Measurements from ENCODE around the gene NUAK1.

NUAK1 gene

GRCh38 chr12:106131676-106132075 is 7.1 kb downstream of the NUAK1 start:
- DNase-seq (ENCODE audit: low read depth in 1 of 2, low spot score in 1 of 2), result no peak

- no peak for DNase-seq (ENCODE audit: low read depth in 1 of 2, low spot score in 1 of 2)
These were observed 8.2 kb downstream of the NUAK1 start for GRCh38 chr12:106130474-106131113.

- no peak for DNase-seq (ENCODE audit: low read depth in 1 of 2, low spot score in 1 of 2)
These were observed 10.0 kb downstream of the NUAK1 start for GRCh38 chr12:106128585-106129328.

- DNase-seq (ENCODE audit: low read depth in 1 of 2, low spot score in 1 of 2), result no peak
These were observed 11.2 kb downstream of the NUAK1 start for GRCh38 chr12:106127338-106128126.

- no peak for DNase-seq (ENCODE audit: low read depth in 1 of 2, low spot score in 1 of 2)
These were observed 12.1 kb downstream of the NUAK1 start for GRCh38 chr12:106126441-106127337.

- DNase-seq (ENCODE audit: low read depth in 1 of 2, low spot score in 1 of 2), result no peak
These were observed 13.2 kb downstream of the NUAK1 start for GRCh38 chr12:106125351-106126095.

GRCh38 chr12:106123551-106124081 is 15.1 kb downstream of the NUAK1 start:
- no peak for DNase-seq (ENCODE audit: low read depth in 1 of 2, low spot score in 1 of 2)

- no peak for DNase-seq (ENCODE audit: low read depth in 1 of 2, low spot score in 1 of 2)
These were observed 15.6 kb downstream of the NUAK1 start for GRCh38 chr12:106123110-106123509.

- DNase-seq (ENCODE audit: low read depth in 1 of 2, low spot score in 1 of 2), result no peak
These were observed 16.8 kb downstream of the NUAK1 start for GRCh38 chr12:106122004-106122403.

- no peak for DNase-seq (ENCODE audit: low read depth in 1 of 2, low spot score in 1 of 2)
These were observed 18.1 kb downstream of the NUAK1 start for GRCh38 chr12:106120519-106121105.

- no peak for DNase-seq (ENCODE audit: low read depth in 1 of 2, low spot score in 1 of 2)
These were observed 19.5 kb downstream of the NUAK1 start for GRCh38 chr12:106119301-106119700.

- no peak for DNase-seq (ENCODE audit: low read depth in 1 of 2, low spot score in 1 of 2)
These were observed 20.2 kb downstream of the NUAK1 start for GRCh38 chr12:106118381-106119130.

GRCh38 chr12:106115440-106115839 is 23.3 kb downstream of the NUAK1 start:
- DNase-seq (ENCODE audit: low read depth in 1 of 2, low spot score in 1 of 2), result no peak

GRCh38 chr12:106114447-106115068 is 24.2 kb downstream of the NUAK1 start:
- DNase-seq (ENCODE audit: low read depth in 1 of 2, low spot score in 1 of 2), result no peak

GRCh38 chr12:106113824-106114446 is 24.8 kb downstream of the NUAK1 start:
- no peak for DNase-seq (ENCODE audit: low read depth in 1 of 2, low spot score in 1 of 2)

- no peak for DNase-seq (ENCODE audit: low read depth in 1 of 2, low spot score in 1 of 2)
These were observed 25.3 kb downstream of the NUAK1 start for GRCh38 chr12:106113446-106113823.

- DNase-seq (ENCODE audit: low read depth in 1 of 2, low spot score in 1 of 2), result no peak
These were observed 25.7 kb downstream of the NUAK1 start for GRCh38 chr12:106113042-106113441.

Measured in stimulated activated CD4-positive, alpha-beta T cell treated with anti-CD3 and anti-CD28 coated beads, Interleukin-15, amount 100 ng/mL, for 1 hour (primary cell).